LoVo (cell line): ENCODE results near the gene RSPH6A.
A peak's percentile ranks its signal among the peaks of the same experiment; 100 is the strongest.

Source experiments
- DNase-seq: peaks from one replicate; pipeline ENCODE4 v3.0.0-alpha.2; 2016; ENCODE audit warnings: low spot score

Gene RSPH6A

GRCh38 chr19:45825263-45825605 lies 10.1 kb upstream of the RSPH6A start:
- DNase-seq, result no peak

- DNase-seq, result no peak
These were observed 9.6 kb upstream of the RSPH6A start for GRCh38 chr19:45824531-45825262.

- no peak for DNase-seq
These were observed 8.9 kb upstream of the RSPH6A start for GRCh38 chr19:45824041-45824471.

- no peak for DNase-seq
These were observed 8.1 kb upstream of the RSPH6A start for GRCh38 chr19:45823182-45823581.

GRCh38 chr19:45822716-45823115 lies 7.6 kb upstream of the RSPH6A start:
- no peak for DNase-seq

GRCh38 chr19:45821570-45821969 lies 6.5 kb upstream of the RSPH6A start:
- no peak for DNase-seq

- no peak for DNase-seq
These were observed 6.0 kb upstream of the RSPH6A start for GRCh38 chr19:45821103-45821521.

GRCh38 chr19:45820413-45821102 lies 5.5 kb upstream of the RSPH6A start:
- no peak for DNase-seq

- DNase-seq, result no peak
These were observed 4.7 kb upstream of the RSPH6A start for GRCh38 chr19:45819769-45820168.

- DNase-seq, result no peak
These were observed 2.7 kb upstream of the RSPH6A start for GRCh38 chr19:45817725-45818301.

GRCh38 chr19:45817010-45817724 lies 2.1 kb upstream of the RSPH6A start:
- DNase-seq, result peak; percentile 93

GRCh38 chr19:45816236-45817009 lies 1.3 kb upstream of the RSPH6A start:
- no peak for DNase-seq

GRCh38 chr19:45815481-45816216 lies 541 bp upstream of the RSPH6A start:
- DNase-seq, result no peak

- no peak for DNase-seq
These were observed 835 bp downstream of the RSPH6A start for GRCh38 chr19:45814166-45814780.

GRCh38 chr19:45812297-45812696 lies 2.8 kb downstream of the RSPH6A start:
- DNase-seq, result no peak

- no peak for DNase-seq
These were observed 5.4 kb downstream of the RSPH6A start for GRCh38 chr19:45809643-45810159.

GRCh38 chr19:45805719-45806118 lies 9.4 kb downstream of the RSPH6A start:
- DNase-seq, result no peak

- DNase-seq, result no peak
These were observed 10.2 kb downstream of the RSPH6A start for GRCh38 chr19:45804959-45805230.

GRCh38 chr19:45804140-45804958 lies 10.8 kb downstream of the RSPH6A start:
- no peak for DNase-seq

GRCh38 chr19:45801603-45802175 lies 13.4 kb downstream of the RSPH6A start:
- DNase-seq, result no peak
